CD1c-positive myeloid dendritic cell (primary cell): ENCODE measurements around the gene MGAT3.
"Not testable (repeated sequence)": the region's sequence is repeated elsewhere in the genome, so short reads cannot be mapped to it uniquely, and the experiment has no call there.

ENCODE experiments used
- DNase-seq: peaks from one replicate; pipeline ENCODE4 v3.0.0-alpha.2; 2016; ENCODE audit errors: extremely low spot score

MGAT3 gene

GRCh38 chr22:39514373-39514973 lies 57.7 kb downstream of the MGAT3 start:
- peak; percentile 67 for DNase-seq

DNA sequence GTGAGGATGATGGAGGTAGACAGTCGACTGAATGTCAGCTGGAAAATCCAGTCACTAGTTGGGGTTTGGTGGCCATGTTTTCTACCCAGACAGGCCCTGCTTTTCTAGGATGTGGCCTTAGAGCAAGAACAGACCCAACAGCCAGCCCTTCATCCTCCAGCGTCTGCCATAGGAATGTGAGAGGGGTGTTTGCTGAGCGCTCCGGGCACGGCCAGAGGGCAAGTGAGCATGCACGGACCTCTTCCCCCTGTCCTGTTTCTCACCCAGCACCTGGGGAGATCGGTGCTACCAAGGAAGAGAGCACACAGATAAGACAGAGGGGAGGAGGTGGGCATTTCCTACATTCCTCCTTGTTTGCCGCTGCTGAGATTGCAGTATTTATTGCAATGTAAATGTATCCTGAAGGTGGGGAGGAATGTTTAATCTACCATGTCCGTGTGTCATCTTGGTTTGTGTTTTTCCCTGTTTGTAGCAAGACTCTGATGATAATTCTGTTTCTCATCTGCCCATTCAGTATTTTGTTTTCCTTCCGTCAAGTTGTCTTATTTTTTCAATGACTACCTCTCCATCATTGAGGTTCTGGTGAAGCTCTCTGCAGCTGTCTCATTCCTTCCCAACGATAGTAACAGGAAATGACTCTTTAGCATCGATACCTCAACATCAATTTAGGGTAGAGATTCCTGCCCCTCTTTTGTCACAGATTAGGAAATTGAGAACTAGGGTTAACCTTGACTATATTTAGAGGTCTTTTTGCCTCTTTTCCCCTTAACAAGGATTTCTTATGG lies 58.6 kb downstream of the MGAT3 start:
- DNase-seq, result no peak

DNA sequence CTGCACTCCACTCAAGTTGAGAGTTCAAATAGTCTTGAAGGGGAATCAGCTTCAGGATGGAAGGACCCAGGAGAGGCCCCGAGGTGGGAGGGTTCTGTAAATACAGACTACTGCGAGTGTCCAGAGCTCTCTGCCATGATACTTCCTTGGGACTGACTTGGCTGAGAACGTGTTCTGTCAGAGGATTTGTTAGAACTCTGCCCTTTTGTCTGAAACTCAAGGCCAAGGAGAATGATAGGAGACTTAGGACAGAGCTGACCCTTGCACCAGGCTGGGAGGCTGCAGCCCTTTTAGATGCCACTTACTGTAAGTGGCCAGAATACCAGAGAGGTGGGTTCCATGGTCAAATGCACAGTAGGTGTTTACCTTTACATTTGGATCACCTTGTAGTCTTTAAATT lies 60.7 kb downstream of the MGAT3 start:
- no peak for DNase-seq

DNA sequence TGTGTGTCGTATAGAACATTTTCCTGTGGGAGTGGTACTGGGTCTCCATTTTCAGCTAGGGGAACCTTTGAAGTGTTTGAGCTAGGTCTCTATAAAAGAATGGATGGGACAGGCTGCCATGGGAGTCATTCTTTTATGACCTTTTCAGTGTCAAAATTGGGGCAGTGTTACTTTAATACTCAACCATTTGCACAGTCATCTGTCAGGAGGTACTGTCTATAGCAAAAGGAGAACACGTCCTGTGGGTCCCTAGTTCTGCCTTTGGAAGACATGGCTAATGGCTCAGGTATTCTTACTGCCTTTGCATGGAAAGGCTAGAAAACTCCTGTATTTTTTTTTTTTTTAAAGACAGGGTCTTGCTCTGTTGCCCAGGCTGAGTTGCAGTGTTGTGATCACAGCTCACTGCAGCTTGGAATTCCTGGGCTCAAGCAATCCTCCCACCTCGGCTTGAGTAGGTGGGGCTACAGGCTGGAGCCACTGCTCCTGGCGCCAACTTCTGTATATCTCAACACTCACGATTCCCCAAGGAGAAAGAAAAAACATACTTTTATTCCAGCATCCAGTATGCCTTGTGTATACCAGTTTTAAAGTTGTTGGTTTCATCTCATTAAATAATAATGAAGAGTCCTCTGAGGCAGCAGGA lies 61.5 kb downstream of the MGAT3 start:
- DNase-seq, result peak; percentile 32

DNA sequence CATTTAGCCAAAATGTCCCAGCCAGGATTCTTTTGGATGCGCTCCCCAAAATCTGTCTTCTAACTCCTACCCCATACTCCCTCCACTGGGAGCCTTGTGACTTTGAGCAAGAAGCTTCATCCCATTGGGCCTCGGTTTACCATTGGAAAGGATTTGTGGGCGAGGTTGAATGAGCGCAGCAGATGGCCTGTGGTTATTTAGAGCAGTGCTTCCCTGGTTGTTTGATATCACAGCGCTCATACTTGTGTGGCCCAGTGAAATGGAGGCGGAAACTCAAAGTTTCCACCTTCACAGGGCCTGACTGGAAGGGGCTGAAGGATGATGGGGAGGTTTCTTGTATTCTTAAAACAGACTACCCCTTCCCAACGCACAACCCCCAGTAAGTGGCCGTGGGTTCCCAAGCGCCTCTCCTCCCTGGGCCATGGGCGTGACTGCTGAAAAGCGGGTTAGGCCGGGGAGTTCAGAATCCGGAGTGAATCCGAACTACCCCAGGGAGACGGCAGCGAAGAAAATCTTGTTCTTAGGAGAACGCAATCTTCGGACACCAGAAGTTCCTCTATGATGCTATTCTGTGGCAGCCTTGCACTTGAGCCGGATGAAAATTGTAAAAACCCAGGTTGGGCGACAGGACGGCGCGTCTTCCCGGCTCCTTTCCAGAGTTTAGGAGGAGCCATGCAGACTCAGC lies 62.3 kb downstream of the MGAT3 start:
- DNase-seq, result peak; percentile 35

- peak; percentile 99 for DNase-seq
These were observed 62.9 kb downstream of the MGAT3 start for GRCh38 chr22:39519681-39520225.

GRCh38 chr22:39520226-39521105 lies 63.7 kb downstream of the MGAT3 start, which contains the start of gene ATF4:
Gene ATF4 (plus strand): TSS chr22:39520562. CDS start chr22:39521446, 884 bp downstream.
- peak; percentile 95 for DNase-seq

DNA sequence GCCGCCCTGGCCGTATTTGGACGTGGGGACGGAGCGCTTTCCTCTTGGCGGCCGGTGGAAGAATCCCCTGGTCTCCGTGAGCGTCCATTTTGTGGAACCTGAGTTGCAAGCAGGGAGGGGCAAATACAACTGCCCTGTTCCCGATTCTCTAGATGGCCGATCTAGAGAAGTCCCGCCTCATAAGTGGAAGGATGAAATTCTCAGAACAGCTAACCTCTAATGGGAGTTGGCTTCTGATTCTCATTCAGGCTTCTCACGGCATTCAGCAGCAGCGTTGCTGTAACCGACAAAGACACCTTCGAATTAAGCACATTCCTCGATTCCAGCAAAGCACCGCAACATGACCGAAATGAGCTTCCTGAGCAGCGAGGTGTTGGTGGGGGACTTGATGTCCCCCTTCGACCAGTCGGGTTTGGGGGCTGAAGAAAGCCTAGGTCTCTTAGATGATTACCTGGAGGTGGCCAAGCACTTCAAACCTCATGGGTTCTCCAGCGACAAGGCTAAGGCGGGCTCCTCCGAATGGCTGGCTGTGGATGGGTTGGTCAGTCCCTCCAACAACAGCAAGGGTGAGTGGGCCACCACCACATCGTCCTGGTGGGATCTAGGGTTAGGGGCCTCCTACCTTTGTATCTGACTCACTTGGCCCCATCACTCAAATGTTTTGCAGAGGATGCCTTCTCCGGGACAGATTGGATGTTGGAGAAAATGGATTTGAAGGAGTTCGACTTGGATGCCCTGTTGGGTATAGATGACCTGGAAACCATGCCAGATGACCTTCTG lies 64.5 kb downstream of the MGAT3 start:
- DNase-seq, result peak; percentile 93

GRCh38 chr22:39522091-39522490 lies 65.3 kb downstream of the MGAT3 start:
- not testable (repeated sequence) for DNase-seq

- no peak for DNase-seq
These were observed 65.9 kb downstream of the MGAT3 start for GRCh38 chr22:39522567-39523300.

DNA sequence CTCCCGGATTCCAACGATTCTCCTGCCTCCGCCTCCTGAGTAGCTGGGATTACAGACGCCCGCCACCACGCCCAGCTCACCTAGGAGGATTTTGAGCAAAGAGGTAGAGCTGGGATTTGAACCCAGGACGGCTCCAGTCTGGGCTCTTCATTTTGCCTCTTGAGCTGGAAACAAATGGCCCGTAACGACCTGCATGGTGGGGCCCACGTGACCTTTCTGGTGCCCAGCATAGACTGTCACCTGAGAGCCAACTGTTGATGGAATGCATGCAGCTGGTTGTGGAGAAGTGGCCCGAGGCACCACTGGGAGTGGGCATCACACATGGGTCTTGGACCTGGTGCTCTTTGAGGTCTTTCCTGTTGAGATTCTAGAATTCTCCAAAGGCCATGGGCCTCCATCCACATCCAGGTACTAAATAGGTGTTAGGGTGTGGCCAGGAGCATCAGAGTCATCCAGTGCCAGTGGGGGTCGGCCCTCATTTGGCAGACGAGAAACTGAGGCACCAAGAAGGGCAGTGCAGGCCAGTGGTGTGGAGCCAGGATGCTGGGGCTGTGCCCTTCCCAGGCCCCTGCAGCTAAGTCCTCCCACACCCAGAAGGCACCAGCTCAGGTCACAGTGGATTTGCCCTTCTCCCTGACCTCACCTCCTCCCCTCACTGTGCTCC lies 67.4 kb downstream of the MGAT3 start:
- no peak for DNase-seq

DNA sequence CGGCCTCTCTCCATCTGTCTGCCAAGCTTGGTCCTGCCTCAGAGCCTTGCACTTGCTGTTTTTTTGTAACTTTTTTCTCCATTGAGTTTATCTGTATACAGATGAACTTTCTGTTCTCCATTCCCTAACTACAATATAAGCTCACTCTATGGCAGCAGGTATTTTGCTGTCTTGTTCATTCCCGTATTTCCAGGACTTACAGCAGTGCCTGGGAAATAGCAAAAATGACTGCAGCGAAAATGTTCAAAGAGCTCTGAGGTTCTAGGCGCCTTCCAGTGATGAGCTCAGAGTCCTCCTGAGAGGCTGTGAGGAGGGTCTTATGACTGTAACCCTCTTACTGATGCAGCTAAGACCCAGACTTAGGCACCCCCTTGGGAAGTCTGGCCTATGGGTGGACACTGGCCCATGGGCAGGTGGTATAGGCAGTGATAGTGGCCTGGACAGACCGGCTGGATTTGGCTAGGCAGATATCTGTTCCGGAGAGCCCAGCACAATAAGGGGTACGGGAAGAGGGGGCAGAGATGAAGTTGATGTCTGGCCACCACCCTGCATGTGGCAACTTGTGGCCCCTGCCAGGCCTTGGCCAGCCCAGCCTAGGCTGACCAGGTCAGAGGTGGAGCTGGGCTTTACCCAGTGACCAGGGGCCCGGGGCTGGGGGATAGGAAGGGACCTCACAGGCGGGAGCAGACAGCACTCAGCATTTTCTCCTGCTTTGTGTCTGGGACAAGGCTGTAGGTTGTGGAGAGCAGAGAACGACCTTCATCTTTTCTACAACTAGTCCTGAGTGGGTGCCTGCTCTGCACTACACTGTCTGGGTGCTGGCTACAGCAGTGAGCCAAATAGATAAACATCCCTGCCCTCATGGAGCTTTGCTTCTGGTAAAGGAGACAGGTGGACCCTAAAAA lies 68.2 kb downstream of the MGAT3 start:
- DNase-seq, result no peak

GRCh38 chr22:39525658-39525975 lies 68.8 kb downstream of the MGAT3 start:
- DNase-seq, result no peak

DNA sequence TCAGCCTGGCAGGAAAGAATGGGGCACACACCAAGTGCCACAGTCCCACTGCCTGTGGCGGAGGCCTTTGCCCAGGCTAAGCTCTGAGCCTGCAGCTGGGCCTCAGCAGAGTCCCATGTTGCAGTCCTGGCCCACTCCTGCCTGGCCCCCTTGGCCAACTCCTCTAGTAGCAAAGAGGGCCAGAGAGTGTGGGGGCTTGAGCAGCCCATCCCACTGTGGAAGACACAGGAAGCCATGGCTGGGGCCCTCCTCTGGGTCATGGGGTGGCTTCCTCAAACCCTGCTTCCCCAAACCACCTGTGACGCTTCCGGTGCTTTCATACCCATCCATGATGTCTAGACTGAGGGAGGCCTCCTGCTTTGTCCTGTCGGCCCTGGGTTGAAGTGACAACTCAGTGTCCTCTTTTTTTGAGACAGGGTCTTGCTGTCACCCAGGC lies 69.9 kb downstream of the MGAT3 start:
- DNase-seq, result peak; percentile 55

DNA sequence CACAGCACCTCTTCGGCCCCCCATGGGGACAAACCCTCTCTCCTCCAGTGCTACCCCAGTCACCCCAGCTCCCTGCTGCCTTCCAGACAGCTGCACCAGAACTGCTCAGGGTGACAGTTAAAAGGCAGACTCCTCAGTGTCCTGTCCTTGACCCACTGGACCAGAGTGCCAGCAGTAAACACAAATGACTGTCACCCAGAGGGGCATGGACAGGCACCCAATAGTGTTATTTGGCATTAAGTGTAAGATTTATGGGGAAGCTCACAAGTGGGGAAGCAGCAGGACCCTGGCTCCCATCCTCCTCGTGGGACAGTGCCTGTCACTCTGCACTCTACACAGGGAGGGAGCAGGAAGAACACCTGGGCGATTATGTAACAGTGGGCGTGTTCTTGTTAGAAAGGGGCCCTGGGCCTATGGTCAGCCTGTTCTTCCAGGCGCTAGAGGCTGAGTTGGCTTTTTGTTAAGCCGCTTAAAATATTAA lies 70.7 kb downstream of the MGAT3 start:
- DNase-seq, result no peak

- no peak for DNase-seq
These were observed 71.4 kb downstream of the MGAT3 start for GRCh38 chr22:39528080-39528661.

GRCh38 chr22:39528681-39529486 lies 72.1 kb downstream of the MGAT3 start:
- peak; percentile 94 for DNase-seq
